Glomerular endothelial cell (primary cell): ENCODE results near the gene GLP2R. TPM values are rescaled to one million over a fixed set of nuclear protein-coding genes. Genes with fewer than 3 reads are reported as not detected.

ENCODE experiments used
- total RNA-seq: library from RNA; depleted of rRNA; stranded (reverse); fragments of >200 nt; gene quantifications from 2 replicates; pipeline ENCODE4 v1.2.3, GENCODE V29; 2015

Gene GLP2R
- total RNA-seq, 1 donor from 2014 or later, result not detected

Other genes starting within 250 kb of the GLP2R start
- not detected in 2 replicates for gene CFAP52, start 249.3 kb upstream of the GLP2R start, total RNA-seq
- 0.35 and 1.6 TPM in 2 replicates for gene USP43, start 180.4 kb upstream of the GLP2R start, total RNA-seq
- not detected in 2 replicates for gene DHRS7C, start 34.3 kb upstream of the GLP2R start, total RNA-seq
- gene GSG1L2, start 3.8 kb upstream of the GLP2R start, total RNA-seq, result not detected in 2 replicates
- not detected in 2 replicates for gene RCVRN, start 79.3 kb downstream of the GLP2R start, total RNA-seq